Fibroblast of the aortic adventitia (primary cell): ENCODE measurements around the gene YAE1. TPM values are rescaled to one million over a fixed set of nuclear protein-coding genes. Genes with fewer than 3 reads are reported as not detected.

Source experiments
- DNase-seq: peaks from one replicate; pipeline ENCODE4 v3.0.0-alpha.2; 2010; ENCODE audit warnings: low read depth
- H3K4me3 ChIP-seq: 2 replicates; pipeline ENCODE4 v1.5.1; 2011; ENCODE audit warnings: low read depth, mild to moderate bottlenecking, control low read depth, low read length, moderate library complexity
- CTCF ChIP-seq: IDR thresholded peaks from 2 replicates; pipeline ENCODE4 v1.5.1; 2011; ENCODE audit warnings: mild to moderate bottlenecking, low read length, control low read depth, inconsistent platforms; ENCODE audit not compliant: insufficient read depth
- total RNA-seq: library from RNA; depleted of rRNA; stranded (reverse); fragments of >200 nt; gene quantifications from 2 replicates; pipeline ENCODE4 v1.2.3, GENCODE V29; 2012; ENCODE audit warnings: low replicate concordance

The YAE1 gene
- total RNA-seq, 1 donor, result 41.9 TPM

GRCh38 chr7:39616138-39616537, 49.9 kb downstream of the YAE1 start:
- DNase-seq, result peak; percentile 69
- TF ChIP-seq CTCF, result no peak
- H3K4me3 ChIP-seq, result no peak overlapping the region

GRCh38 chr7:39617005-39617404, 50.8 kb downstream of the YAE1 start:
- no peak for TF ChIP-seq CTCF
- DNase-seq, result peak; percentile 78
- H3K4me3 ChIP-seq, result no peak overlapping the region

GRCh38 chr7:39618868-39619267, 52.7 kb downstream of the YAE1 start:
- no peak overlapping the region for H3K4me3 ChIP-seq
- no peak for DNase-seq
- TF ChIP-seq CTCF, result no peak

- TF ChIP-seq CTCF, result no peak
- DNase-seq, result no peak
- no peak overlapping the region for H3K4me3 ChIP-seq
These were observed 54.3 kb downstream of the YAE1 start for GRCh38 chr7:39620486-39620885.

- no peak overlapping the region for H3K4me3 ChIP-seq
- no peak for TF ChIP-seq CTCF
- DNase-seq, result peak; percentile 74
These were observed 55.1 kb downstream of the YAE1 start for GRCh38 chr7:39621261-39621660.

- DNase-seq, result peak; percentile 63
- no peak overlapping the region for H3K4me3 ChIP-seq
- TF ChIP-seq CTCF, result no peak
These were observed 55.7 kb downstream of the YAE1 start for GRCh38 chr7:39621784-39622411.

Other genes with a start within 250 kb of the YAE1 start
- gene RALA, start 57.2 kb downstream of the YAE1 start, total RNA-seq, result 42.7 and 61.5 TPM in 2 replicates